Testis (tissue), 3 donors: ENCODE measurements around the gene PPEF1. TPM values are rescaled to one million over a fixed set of nuclear protein-coding genes. Genes with fewer than 3 reads are reported as not detected.

ENCODE experiments used
- DNase-seq: peaks from one replicate; pipeline ENCODE4 v3.0.0-alpha.2; 2019
- H3K27ac ChIP-seq, 2 donors: fragments of 200-600 bp; sonication (generic); one replicate each; pipeline ENCODE4 v1.5.1; 2019
- H3K27me3 ChIP-seq: fragments of 200-600 bp; sonication (generic); one replicate; pipeline ENCODE4 v1.5.1; 2019
- H3K36me3 ChIP-seq: fragments of 200-600 bp; sonication (generic); one replicate; pipeline ENCODE4 v1.5.1; 2017; ENCODE audit warnings: low read depth; ENCODE audit errors: missing control alignments
- H3K4me1 ChIP-seq: fragments of 200-600 bp; sonication (generic); one replicate; pipeline ENCODE4 v1.5.1; 2019
- H3K4me3 ChIP-seq, 2 donors: fragments of 200-600 bp; sonication (generic); one replicate each; pipeline ENCODE4 v1.5.1; 2017 to 2019
- H3K9me3 ChIP-seq: fragments of 200-600 bp; sonication (generic); one replicate; pipeline ENCODE4 v1.5.1; 2017
- POLR2A ChIP-seq: fragments of 450-650 bp; IDR thresholded peaks from one replicate; pipeline ENCODE4 v1.6.1; 2017; ENCODE audit warnings: antibody characterized with exemption, mild to moderate bottlenecking, moderate library complexity
- WGBS, 2 donors: methylation state at CpG; one replicate each; pipeline ENCODE4 v1.1.5; 2018; 5-methylcytosine and 5-hydroxymethylcytosine counted together
- intact Hi-C: fragments of 100-400 bp; cut with DNase I; formaldehyde crosslinking; loops from one replicate; pipeline ENCODE4 v1.15.1; 2023; ENCODE audit warnings: low total_unique reads
- polyA plus RNA-seq: library from polyadenylated mRNA; stranded (reverse); fragments of 350-450 nt; fragmentation: Illumina TruSeq; extraction: RNeasy Lipid Tissue Mini Kit (QIAGEN cat#74804); gene quantifications from one replicate; pipeline ENCODE4 v1.2.3, GENCODE V29; 2014; ENCODE audit warnings: low read depth, low replicate concordance; ENCODE audit not compliant: insufficient read depth
- total RNA-seq, 2 donors: library from RNA; depleted of rRNA; stranded (reverse); fragments of >200 nt; gene quantifications; one replicate each; pipeline ENCODE4 v1.2.3, GENCODE V29; 2016
- TF ChIP-seq, protein P1 (sequence below), 3 experiments: fragments of 450-650 bp in 2 of 3; fragments of 200-600 bp in 1 of 3; sonication (generic) in 1 of 3; IDR thresholded peaks; one replicate each; pipeline ENCODE4 v1.5.1; 2016 to 2019; ENCODE audit warnings: antibody characterized with exemption in 3 of 3, mild to moderate bottlenecking in 2 of 3, moderate library complexity in 1 of 3

Gene PPEF1
- total and polyA plus RNA-seq, 3 donors from 2014 or later: 11.6 to 29.3 (median 24.6) TPM

GRCh38 chrX:18877469-18877868 lies 170.0 kb downstream of the PPEF1 start:
- H3K4me1 ChIP-seq: no peaks in the 10 kb centered on the region
- TF ChIP-seq POLR2A: no peak
- TF ChIP-seq, protein P1, sequence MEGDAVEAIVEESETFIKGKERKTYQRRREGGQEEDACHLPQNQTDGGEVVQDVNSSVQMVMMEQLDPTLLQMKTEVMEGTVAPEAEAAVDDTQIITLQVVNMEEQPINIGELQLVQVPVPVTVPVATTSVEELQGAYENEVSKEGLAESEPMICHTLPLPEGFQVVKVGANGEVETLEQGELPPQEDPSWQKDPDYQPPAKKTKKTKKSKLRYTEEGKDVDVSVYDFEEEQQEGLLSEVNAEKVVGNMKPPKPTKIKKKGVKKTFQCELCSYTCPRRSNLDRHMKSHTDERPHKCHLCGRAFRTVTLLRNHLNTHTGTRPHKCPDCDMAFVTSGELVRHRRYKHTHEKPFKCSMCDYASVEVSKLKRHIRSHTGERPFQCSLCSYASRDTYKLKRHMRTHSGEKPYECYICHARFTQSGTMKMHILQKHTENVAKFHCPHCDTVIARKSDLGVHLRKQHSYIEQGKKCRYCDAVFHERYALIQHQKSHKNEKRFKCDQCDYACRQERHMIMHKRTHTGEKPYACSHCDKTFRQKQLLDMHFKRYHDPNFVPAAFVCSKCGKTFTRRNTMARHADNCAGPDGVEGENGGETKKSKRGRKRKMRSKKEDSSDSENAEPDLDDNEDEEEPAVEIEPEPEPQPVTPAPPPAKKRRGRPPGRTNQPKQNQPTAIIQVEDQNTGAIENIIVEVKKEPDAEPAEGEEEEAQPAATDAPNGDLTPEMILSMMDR (IDR thresholded peaks at IDR 0.05): no peak
- no peaks in the 10 kb centered on the region for H3K36me3 ChIP-seq
- no peak overlapping the region for H3K4me3 ChIP-seq
- no peak for DNase-seq
- H3K27me3 ChIP-seq: no peaks in the 10 kb centered on the region
- H3K27ac ChIP-seq: no peak overlapping the region
- 90 to 94% methylated on average over 6 to 7 of the region's 7 CpGs for WGBS, 2 donors
- no peaks in the 10 kb centered on the region for H3K9me3 ChIP-seq
- intact Hi-C loops: no loop called here

Other genes with a start within 250 kb of the PPEF1 start
- gene RS1, start 35.5 kb upstream of the PPEF1 start, total RNA-seq: not detected
- gene RS1, start 35.5 kb upstream of the PPEF1 start, polyA plus RNA-seq: not detected